Keratinocyte (primary cell): ENCODE results near the gene AKT1. TPM values are rescaled to one million over a fixed set of nuclear protein-coding genes. Genes with fewer than 3 reads are reported as not detected.

Source experiments
- DNase-seq: peaks from one replicate; pipeline ENCODE4 v3.0.0-alpha.2; 2011; ENCODE audit warnings: low read depth, missing footprints, low spot score
- FAIRE-seq: peaks from 2 replicates; lab custom pipeline; 2011; peaks lifted over from hg19 to GRCh38; lab: Jason Lieb, UNC
- H2AFZ ChIP-seq: 2 replicates; pipeline ENCODE4 v1.6.0; 2012; ENCODE audit warnings: low read length, control low read depth, inconsistent platforms; ENCODE audit not compliant: control insufficient read depth
- H3K27ac ChIP-seq: 2 replicates; pipeline ENCODE4 v1.5.1; 2011; ENCODE audit warnings: low read length; ENCODE audit not compliant: control insufficient read depth, insufficient read depth
- H3K27me3 ChIP-seq: 3 replicates; pipeline ENCODE4 v1.6.0; 2011; ENCODE audit warnings: low read length; ENCODE audit not compliant: control insufficient read depth, insufficient read depth; ENCODE audit errors: extremely low read depth
- H3K36me3 ChIP-seq, 2 experiments: 2 replicates in 1 of 2; 3 replicates in 1 of 2; pipeline ENCODE4 v1.5.1; 2011; ENCODE audit warnings: low read length in 2 of 2, mild to moderate bottlenecking in 1 of 2; ENCODE audit not compliant: control insufficient read depth in 2 of 2, insufficient read depth in 2 of 2; ENCODE audit errors: extremely low read depth in 1 of 2
- H3K4me1 ChIP-seq: 3 replicates; pipeline ENCODE4 v1.5.1; 2011; ENCODE audit warnings: low read length; ENCODE audit not compliant: control insufficient read depth, insufficient read depth; ENCODE audit errors: extremely low read depth
- H3K4me2 ChIP-seq: 3 replicates; pipeline ENCODE4 v1.6.0; 2011; ENCODE audit warnings: low read depth, low read length; ENCODE audit not compliant: control insufficient read depth, insufficient read depth; ENCODE audit errors: extremely low read depth
- H3K4me3 ChIP-seq, 3 experiments: fragments of 200-600 bp in 1 of 3; sonication (generic) in 1 of 3; 2 replicates in 2 of 3; 3 replicates in 1 of 3; pipeline ENCODE4 v1.5.1; 2011 to 2016; ENCODE audit warnings: low read length in 3 of 3, mild to moderate bottlenecking in 3 of 3, control low read depth in 2 of 3, inconsistent platforms in 1 of 3, low read depth in 1 of 3, mixed read lengths in 1 of 3, mixed run types in 1 of 3, moderate library complexity in 1 of 3; ENCODE audit not compliant: control insufficient read depth in 2 of 3, insufficient read depth in 2 of 3; ENCODE audit errors: extremely low read depth in 1 of 3
- H3K79me2 ChIP-seq: 2 replicates; pipeline ENCODE4 v1.6.0; 2012; ENCODE audit warnings: low read length; ENCODE audit not compliant: control insufficient read depth, insufficient read depth
- H3K9ac ChIP-seq: 3 replicates; pipeline ENCODE4 v1.6.0; 2011; ENCODE audit warnings: low read length; ENCODE audit not compliant: control insufficient read depth, insufficient read depth; ENCODE audit errors: extremely low read depth
- H3K9me1 ChIP-seq: 3 replicates; pipeline ENCODE4 v1.6.0; 2011; ENCODE audit warnings: low read length; ENCODE audit not compliant: control insufficient read depth, insufficient read depth; ENCODE audit errors: extremely low read depth
- H3K9me3 ChIP-seq: 2 replicates; pipeline ENCODE4 v1.5.1; 2012; ENCODE audit warnings: low read depth, low read length; ENCODE audit not compliant: control insufficient read depth
- H4K20me1 ChIP-seq: 3 replicates; pipeline ENCODE4 v1.6.0; 2011; ENCODE audit warnings: low read length; ENCODE audit not compliant: control insufficient read depth, insufficient read depth; ENCODE audit errors: extremely low read depth
- CTCF ChIP-seq, 3 experiments: IDR thresholded peaks in 1 of 3; conservative IDR thresholded peaks in 1 of 3; optimal IDR thresholded peaks in 1 of 3; 2 replicates in 2 of 3; 3 replicates in 1 of 3; pipeline versions ENCODE3 to v1.5.1; 2011; ENCODE audit warnings: low read length in 3 of 3, mild to moderate bottlenecking in 3 of 3, moderate library complexity in 2 of 3, control low read depth in 1 of 3, inconsistent platforms in 1 of 3; ENCODE audit not compliant: insufficient read depth in 2 of 3; ENCODE audit errors: extremely low read depth in 1 of 3
- EZH2 ChIP-seq: IDR thresholded peaks from one replicate; pipeline ENCODE4 v1.6.1; 2012; ENCODE audit warnings: inconsistent platforms, mild to moderate bottlenecking, low read length, moderate library complexity
- dilution Hi-C: fragments of 300-500 bp; cut with MboI; formaldehyde crosslinking; loops from one replicate; pipeline ENCODE4 v1.7.0; 2020; ENCODE audit warnings: low sequenced_read_pairs; ENCODE audit not compliant: extremely low pct_ligation_motif_present
- polyA plus RNA-seq, 5 experiments: library from polyadenylated mRNA; depleted of rRNA in 3 of 5; stranded (reverse) in 3 of 5; stranded (forward) in 1 of 5; unstranded in 1 of 5; fragments of >200 nt; gene quantifications; 1 replicate in 1 of 5; 2 replicates in 3 of 5; 3 replicates in 1 of 5; pipeline versions ENCODE4 v1.2.1 to v1.2.3, GENCODE V29; 2011 to 2012; ENCODE audit warnings: missing spikeins in 2 of 5, low read depth in 1 of 5, low replicate concordance in 1 of 5

AKT1 gene
- polyA plus RNA-seq, 1 donor (not counting 4 experiments of a cell fraction or from before 2014, with no cell fraction given), result 82.3 TPM

- TF ChIP-seq CTCF (optimal IDR thresholded peaks at IDR 0.05 in 1 of 3, IDR thresholded peaks at IDR 0.05 in 1 of 3, conservative IDR thresholded peaks at IDR 0.05 in 1 of 3; ENCODE audit: extremely low read depth in 1 of 3, insufficient read depth in 2 of 3, low read length in 3 of 3) (no peak), EZH2 (no peak)
- Histone ChIP-seq H3K4me1 (peaks cover 61% of the 10 kb centered on the region), H3K4me3 (peak overlapping the region in 1 of 3 experiments; percentile 39), H3K4me2 (peak overlapping the region; percentile 71), H3K79me2 (no peaks in the 10 kb centered on the region), H3K9me3 (no peaks in the 10 kb centered on the region), H3K9me1 (peaks cover 2% of the 10 kb centered on the region), H3K36me3 (no peaks in the 10 kb centered on the region), H2AFZ (no peak overlapping the region), H4K20me1 (no peaks in the 10 kb centered on the region), H3K27me3 (no peaks in the 10 kb centered on the region), H3K27ac (no peak overlapping the region), H3K9ac (no peak overlapping the region)
- DNase-seq (no peak), FAIRE-seq (no peak)
- dilution Hi-C loops, result no loop called here
These were observed 49.4 kb downstream of the AKT1 start for GRCh38 chr14:104746071-104746545.

- Histone ChIP-seq H3K9me1 (peaks cover 2% of the 10 kb centered on the region), H3K27ac (no peak overlapping the region), H3K36me3 (no peaks in the 10 kb centered on the region), H2AFZ (no peak overlapping the region), H3K4me3 (no peak overlapping the region), H3K4me2 (no peak overlapping the region), H3K4me1 (peaks cover 58% of the 10 kb centered on the region), H3K9ac (no peak overlapping the region), H3K9me3 (no peaks in the 10 kb centered on the region), H3K27me3 (no peaks in the 10 kb centered on the region), H4K20me1 (no peaks in the 10 kb centered on the region), H3K79me2 (no peaks in the 10 kb centered on the region)
- TF ChIP-seq EZH2, result no peak
- TF ChIP-seq CTCF (optimal IDR thresholded peaks at IDR 0.05 in 1 of 3, IDR thresholded peaks at IDR 0.05 in 1 of 3, conservative IDR thresholded peaks at IDR 0.05 in 1 of 3; ENCODE audit: extremely low read depth in 1 of 3, insufficient read depth in 2 of 3, low read length in 3 of 3), result no peak
- dilution Hi-C loops, result no loop called here
- DNase-seq, result no peak
- FAIRE-seq, result no peak
These were observed 50.1 kb downstream of the AKT1 start for GRCh38 chr14:104745431-104745830.
